HL-60 (cell line): ENCODE measurements around the gene AHSP.

Source experiments
- GABPA ChIP-seq: IDR thresholded peaks from 2 replicates; pipeline ENCODE4 v1.6.1; 2012; ENCODE audit warnings: low read depth
- POLR2AphosphoS5 ChIP-seq: IDR thresholded peaks from 2 replicates; pipeline ENCODE4 v1.6.1; 2012; ENCODE audit warnings: low read depth
- SPI1 ChIP-seq: IDR thresholded peaks from 2 replicates; pipeline ENCODE4 v1.6.1; 2012; ENCODE audit warnings: low read depth, mild to moderate bottlenecking, borderline replicate concordance
- TF ChIP-seq, protein P1 (sequence below): IDR thresholded peaks from one replicate; pipeline ENCODE4 v1.5.1; 2011; ENCODE audit warnings: low read length, control low read depth, inconsistent platforms; ENCODE audit not compliant: insufficient read depth
- TF ChIP-seq, protein P2 (sequence below): IDR thresholded peaks from 2 replicates; pipeline ENCODE4 v1.6.1; 2012; ENCODE audit warnings: low read depth; ENCODE audit not compliant: insufficient replicate concordance

DNA sequence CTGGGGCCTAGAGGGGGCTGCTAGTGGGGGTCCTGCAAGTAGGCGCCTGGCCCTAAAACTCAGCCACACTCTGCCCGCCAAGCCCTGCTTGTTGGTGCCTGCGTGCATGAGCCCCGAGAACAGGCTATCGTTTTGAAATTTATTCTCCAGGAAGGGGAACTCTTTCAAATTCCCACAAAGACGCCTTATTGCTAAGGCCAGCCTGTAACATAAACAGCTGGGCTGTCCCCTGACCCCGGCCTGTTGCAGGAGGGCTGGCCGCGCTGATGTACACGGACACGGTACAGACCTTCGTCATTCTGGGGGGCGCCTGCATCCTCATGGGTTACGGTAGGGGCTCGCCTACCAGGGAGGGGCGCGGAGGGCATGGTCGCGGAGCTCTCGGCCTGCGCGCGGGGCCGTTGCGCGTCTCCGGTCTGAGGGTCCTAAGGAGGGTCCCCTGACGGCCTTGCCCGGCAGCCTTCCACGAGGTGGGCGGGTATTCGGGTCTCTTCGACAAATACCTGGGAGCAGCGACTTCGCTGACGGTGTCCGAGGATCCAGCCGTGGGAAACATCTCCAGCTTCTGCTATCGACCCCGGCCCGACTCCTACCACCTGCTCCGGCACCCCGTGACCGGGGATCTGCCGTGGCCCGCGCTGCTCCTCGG lies 40.5 kb upstream of the AHSP start:
- TF ChIP-seq POLR2AphosphoS5, result no peak
- TF ChIP-seq, protein P1, sequence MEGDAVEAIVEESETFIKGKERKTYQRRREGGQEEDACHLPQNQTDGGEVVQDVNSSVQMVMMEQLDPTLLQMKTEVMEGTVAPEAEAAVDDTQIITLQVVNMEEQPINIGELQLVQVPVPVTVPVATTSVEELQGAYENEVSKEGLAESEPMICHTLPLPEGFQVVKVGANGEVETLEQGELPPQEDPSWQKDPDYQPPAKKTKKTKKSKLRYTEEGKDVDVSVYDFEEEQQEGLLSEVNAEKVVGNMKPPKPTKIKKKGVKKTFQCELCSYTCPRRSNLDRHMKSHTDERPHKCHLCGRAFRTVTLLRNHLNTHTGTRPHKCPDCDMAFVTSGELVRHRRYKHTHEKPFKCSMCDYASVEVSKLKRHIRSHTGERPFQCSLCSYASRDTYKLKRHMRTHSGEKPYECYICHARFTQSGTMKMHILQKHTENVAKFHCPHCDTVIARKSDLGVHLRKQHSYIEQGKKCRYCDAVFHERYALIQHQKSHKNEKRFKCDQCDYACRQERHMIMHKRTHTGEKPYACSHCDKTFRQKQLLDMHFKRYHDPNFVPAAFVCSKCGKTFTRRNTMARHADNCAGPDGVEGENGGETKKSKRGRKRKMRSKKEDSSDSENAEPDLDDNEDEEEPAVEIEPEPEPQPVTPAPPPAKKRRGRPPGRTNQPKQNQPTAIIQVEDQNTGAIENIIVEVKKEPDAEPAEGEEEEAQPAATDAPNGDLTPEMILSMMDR, result no peak
- TF ChIP-seq GABPA, result no peak
- TF ChIP-seq, protein P2, sequence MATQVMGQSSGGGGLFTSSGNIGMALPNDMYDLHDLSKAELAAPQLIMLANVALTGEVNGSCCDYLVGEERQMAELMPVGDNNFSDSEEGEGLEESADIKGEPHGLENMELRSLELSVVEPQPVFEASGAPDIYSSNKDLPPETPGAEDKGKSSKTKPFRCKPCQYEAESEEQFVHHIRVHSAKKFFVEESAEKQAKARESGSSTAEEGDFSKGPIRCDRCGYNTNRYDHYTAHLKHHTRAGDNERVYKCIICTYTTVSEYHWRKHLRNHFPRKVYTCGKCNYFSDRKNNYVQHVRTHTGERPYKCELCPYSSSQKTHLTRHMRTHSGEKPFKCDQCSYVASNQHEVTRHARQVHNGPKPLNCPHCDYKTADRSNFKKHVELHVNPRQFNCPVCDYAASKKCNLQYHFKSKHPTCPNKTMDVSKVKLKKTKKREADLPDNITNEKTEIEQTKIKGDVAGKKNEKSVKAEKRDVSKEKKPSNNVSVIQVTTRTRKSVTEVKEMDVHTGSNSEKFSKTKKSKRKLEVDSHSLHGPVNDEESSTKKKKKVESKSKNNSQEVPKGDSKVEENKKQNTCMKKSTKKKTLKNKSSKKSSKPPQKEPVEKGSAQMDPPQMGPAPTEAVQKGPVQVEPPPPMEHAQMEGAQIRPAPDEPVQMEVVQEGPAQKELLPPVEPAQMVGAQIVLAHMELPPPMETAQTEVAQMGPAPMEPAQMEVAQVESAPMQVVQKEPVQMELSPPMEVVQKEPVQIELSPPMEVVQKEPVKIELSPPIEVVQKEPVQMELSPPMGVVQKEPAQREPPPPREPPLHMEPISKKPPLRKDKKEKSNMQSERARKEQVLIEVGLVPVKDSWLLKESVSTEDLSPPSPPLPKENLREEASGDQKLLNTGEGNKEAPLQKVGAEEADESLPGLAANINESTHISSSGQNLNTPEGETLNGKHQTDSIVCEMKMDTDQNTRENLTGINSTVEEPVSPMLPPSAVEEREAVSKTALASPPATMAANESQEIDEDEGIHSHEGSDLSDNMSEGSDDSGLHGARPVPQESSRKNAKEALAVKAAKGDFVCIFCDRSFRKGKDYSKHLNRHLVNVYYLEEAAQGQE, result no peak
- TF ChIP-seq SPI1, result no peak
